GM12878 (cell line): ENCODE data around the gene PPP1R13L. TPM values are rescaled to one million over a fixed set of nuclear protein-coding genes. Genes with fewer than 3 reads are reported as not detected.
A peak's percentile ranks its signal among the peaks of the same experiment; 100 is the strongest.

Experiments used
- ATAC-seq: fragments of 200-7000 bp; cut with Tn5 transposase; 3 replicates; pipeline ENCODE4 v1.9.1; 2020; ENCODE audit warnings: mild to moderate bottlenecking, moderate library complexity
- BruUV-seq: library from RNA; stranded (reverse); fragments of 400-500 nt; replicated peaks from 2 replicates; lab custom pipeline; 2021; lab: Mats Ljungman, UMichigan
- CTCF ChIA-PET: fragments of 300-600 bp; sonication (Branson Sonifier 250); formaldehyde crosslinking; extraction: SDS; loops from one replicate; lab custom pipeline; 2021; ENCODE audit warnings: inconsistent platforms; lab: Yijun Ruan, JAX
- POLR2A ChIA-PET: fragments of 350-600 bp; formaldehyde crosslinking; extraction: SDS; loops from one replicate; lab custom pipeline; 2021; ENCODE audit warnings: inconsistent platforms; lab: Charles Lee
- RAD21 ChIA-PET: fragments of 300-600 bp; sonication (Branson Sonifier 250); formaldehyde crosslinking; loops from one replicate; lab custom pipeline; 2023; ENCODE audit warnings: antibody characterized with exemption; ENCODE audit not compliant: unreplicated experiment; lab: Charles Lee
- SMC1A ChIA-PET: fragments of 300-600 bp; sonication (Branson Sonifier 250); formaldehyde crosslinking; loops from one replicate; lab custom pipeline; 2023; ENCODE audit not compliant: unreplicated experiment, uncharacterized antibody; lab: Charles Lee
- DNase-seq: peaks from one replicate; pipeline ENCODE4 v3.0.0-alpha.2; 2011; ENCODE audit warnings: low read depth, low spot score
- FAIRE-seq: peaks from 3 replicates; lab custom pipeline; 2011; peaks lifted over from hg19 to GRCh38; lab: Jason Lieb, UNC
- H2AFZ ChIP-seq: 2 replicates; pipeline ENCODE4 v1.6.0; 2011; ENCODE audit warnings: low read depth, low read length, control low read depth; ENCODE audit not compliant: control insufficient read depth
- H3K27ac ChIP-seq: 2 replicates; pipeline ENCODE4 v1.5.1; 2011; ENCODE audit warnings: control low read depth; ENCODE audit not compliant: control insufficient read depth, insufficient read depth
- H3K27me3 ChIP-seq, 2 experiments: replicated peaks in 1 of 2; 2 replicates each; pipeline versions ENCODE4 v1.6.0 to v1.6.1; 2011; ENCODE audit warnings: low read length in 1 of 2; ENCODE audit not compliant: control insufficient read depth in 2 of 2, insufficient read depth in 2 of 2
- H3K36me3 ChIP-seq, 2 experiments: 2 replicates each; pipeline ENCODE4 v1.5.1; 2011; ENCODE audit warnings: low read length in 1 of 2; ENCODE audit not compliant: control insufficient read depth in 2 of 2, insufficient read depth in 2 of 2
- H3K4me1 ChIP-seq: 2 replicates; pipeline ENCODE4 v1.6.1; 2011; ENCODE audit warnings: mild to moderate bottlenecking, low read length, moderate library complexity, mixed read lengths; ENCODE audit not compliant: control insufficient read depth, insufficient read depth
- H3K4me2 ChIP-seq: 2 replicates; pipeline ENCODE4 v1.6.0; 2011; ENCODE audit warnings: control low read depth; ENCODE audit not compliant: control insufficient read depth, insufficient read depth
- H3K4me3 ChIP-seq: fragments of 200-600 bp; sonication (generic); 2 replicates; pipeline ENCODE4 v1.5.1; 2016
- H3K79me2 ChIP-seq: 2 replicates; pipeline ENCODE4 v1.6.0; 2011; ENCODE audit warnings: low read length; ENCODE audit not compliant: control insufficient read depth, insufficient read depth
- H3K9ac ChIP-seq: 2 replicates; pipeline ENCODE4 v1.8.0; 2011; ENCODE audit warnings: low read length, control low read depth, mixed read lengths; ENCODE audit not compliant: control insufficient read depth, insufficient read depth
- H3K9me3 ChIP-seq: replicated peaks from 3 replicates; pipeline ENCODE4 v1.5.1; 2011; ENCODE audit warnings: mild to moderate bottlenecking, low read length; ENCODE audit not compliant: control insufficient read depth, insufficient read depth
- H4K20me1 ChIP-seq: 2 replicates; pipeline ENCODE4 v1.6.0; 2011; ENCODE audit not compliant: control insufficient read depth, insufficient read depth
- ASH2L ChIP-seq: fragments of 300-600, 200-600 bp; sonication (generic); IDR thresholded peaks from 2 replicates; pipeline ENCODE4 v1.6.1; 2017; ENCODE audit warnings: low read depth, mild to moderate bottlenecking, borderline replicate concordance
- ATF7 ChIP-seq: fragments of 450-650 bp; IDR thresholded peaks from 2 replicates; pipeline ENCODE4 v1.6.1; 2016; ENCODE audit warnings: low read depth, mild to moderate bottlenecking
- CBX5 ChIP-seq: sonication (generic); IDR thresholded peaks from 2 replicates; pipeline ENCODE4 v1.6.1; 2016; ENCODE audit warnings: low read depth, moderate library complexity, mild to moderate bottlenecking, inconsistent platforms
- FOXK2 ChIP-seq: fragments of 450-650 bp; IDR thresholded peaks from 2 replicates; pipeline ENCODE4 v1.6.1; 2017; ENCODE audit warnings: mild to moderate bottlenecking, moderate library complexity
- HDAC6 ChIP-seq: fragments of 200-600 bp; sonication (generic); IDR thresholded peaks from one replicate; pipeline ENCODE4 v1.8.0; 2017; ENCODE audit warnings: antibody characterized with exemption; ENCODE audit not compliant: unreplicated experiment
- MYC ChIP-seq: IDR thresholded peaks from 2 replicates; pipeline ENCODE4 v1.6.1; 2011; ENCODE audit warnings: mild to moderate bottlenecking, low read length, moderate library complexity, inconsistent platforms; ENCODE audit not compliant: insufficient read depth, insufficient replicate concordance, insufficient read length, severe bottlenecking
- NFIC ChIP-seq: IDR thresholded peaks from 2 replicates; pipeline ENCODE4 v1.6.1; 2012; ENCODE audit warnings: low read depth, mild to moderate bottlenecking, inconsistent platforms, low read length, moderate library complexity
- PBX3 ChIP-seq: IDR thresholded peaks from 2 replicates; pipeline ENCODE4 v1.6.1; 2011; ENCODE audit warnings: mild to moderate bottlenecking, low read depth, low read length, moderate library complexity; ENCODE audit not compliant: insufficient replicate concordance
- RB1 ChIP-seq: fragments of 450-650 bp; formaldehyde crosslinking; IDR thresholded peaks from 2 replicates; pipeline ENCODE4 v1.6.1; 2017; ENCODE audit warnings: mild to moderate bottlenecking, borderline replicate concordance
- SMAD5 ChIP-seq: IDR thresholded peaks from 2 replicates; pipeline ENCODE4 v1.6.1; 2016; ENCODE audit warnings: antibody characterized with exemption, low read depth
- ZNF217 ChIP-seq: fragments of 450-650 bp; IDR thresholded peaks from 2 replicates; pipeline ENCODE4 v1.6.1; 2017; ENCODE audit warnings: antibody characterized with exemption, mild to moderate bottlenecking
- ZNF687 ChIP-seq: fragments of 450-650 bp; IDR thresholded peaks from 2 replicates; pipeline ENCODE4 v1.6.1; 2017; ENCODE audit warnings: mild to moderate bottlenecking, moderate library complexity
- WGBS: methylation state at CpG from one replicate; pipeline ENCODE4 v1.1.6; 2016; ENCODE audit warnings: low lambda C conversion rate; ENCODE audit not compliant: insufficient replicate concordance, insufficient coverage; ENCODE audit errors: missing lambda C conversion rate; 5-methylcytosine and 5-hydroxymethylcytosine counted together
- in situ Hi-C: fragments of 300-500 bp; cut with MboI; formaldehyde crosslinking; loops from 9 replicates; pipeline ENCODE4 v1.14.3; 2018; ENCODE audit warnings: mixed read lengths
- intact Hi-C: fragments of 100-400 bp; cut with micrococcal nuclease; formaldehyde crosslinking; loops from one replicate; pipeline ENCODE4 v1.14.2; 2022; ENCODE audit not compliant: unreplicated experiment
- polyA plus RNA-seq, 11 experiments: library from polyadenylated mRNA; depleted of rRNA in 4 of 11; unstranded in 6 of 11; stranded (reverse) in 5 of 11; fragments of >200 nt; fragmentation: Nextera tagmentation in 4 of 11; fragmentation: Illumina TruSeq in 1 of 11; extraction: Ambion mirVana in 4 of 11; extraction: Trizol in 1 of 11; gene quantifications; 1 replicate in 1 of 11; 2 replicates in 10 of 11; pipeline versions ENCODE4 v1.2.1 to v1.2.3, GENCODE V29; 2011 to 2016; ENCODE audit warnings: inconsistent platforms in 2 of 11, missing spikeins in 2 of 11, low read depth in 1 of 11
- total RNA-seq, 4 experiments: library from RNA; depleted of rRNA in 3 of 4; stranded (reverse); fragments of >200 nt in 3 of 4; fragmentation: Illumina TruSeq in 1 of 4; extraction: Trizol in 1 of 4; gene quantifications; 2 replicates each; pipeline versions ENCODE4 v1.2.1 to v1.2.3, GENCODE V29; 2013 to 2021

PPP1R13L gene
- total and polyA plus RNA-seq, 10 of the 15 experiments (the other 5 are each of a cell fraction or from before 2014, with no cell fraction given) = 0.40 to 10.0 (median 2.5) TPM

GRCh38 chr19:45439569-45440258 is 34.8 kb upstream of the PPP1R13L start (continued):
- TF ChIP-seq NFIC (no peak), RB1 (peak; percentile 92), PBX3 (no peak), MYC (no peak), FOXK2 (no peak), SMAD5 (no peak), ATF7 (no peak), CBX5 (no peak)

- H3K79me2 ChIP-seq = no peaks in the 10 kb centered on the region
- CTCF ChIA-PET = interaction anchor here (0.6 to 6.6 kb wide), 46 partner anchors 10 to 360 kb away, joined by 3 to 385 read pairs (median 4); partner anchors contain the start of genes ERCC1, FOSB, PPM1N and PPP1R13L
- no TSS peak for BruUV-seq
- H3K4me2 ChIP-seq = peak overlapping the region; percentile 15
- no peak for FAIRE-seq
- ATAC-seq = no peak
- H3K9me3 ChIP-seq = no peaks in the 10 kb centered on the region
- no peaks in the 10 kb centered on the region for H3K27me3 ChIP-seq
- peaks cover 16% of the 10 kb centered on the region for H3K4me1 ChIP-seq
- H3K36me3 ChIP-seq = no peaks in the 10 kb centered on the region
- H2AFZ ChIP-seq = peak overlapping the region; percentile 75
- RAD21 ChIA-PET = interaction anchor here (0.8 to 3.5 kb wide), 25 partner anchors 8 to 330 kb away, joined by 3 to 206 read pairs (median 5); partner anchors contain the start of genes FOSB, PPP1R13L, QPCTL and SIX5
- peak overlapping the region; percentile 82 for H3K27ac ChIP-seq
- in situ Hi-C loops = no loop called here
- intact Hi-C loops = loop anchor here (1.0 to 5.0 kb wide), 3 partner anchors 11 to 143 kb away; partner anchors contain the start of gene OPA3
- no peaks in the 10 kb centered on the region for H4K20me1 ChIP-seq
- peak overlapping the region; percentile 57; the same call in 1 of the 2 replicates for H3K4me3 ChIP-seq
- POLR2A ChIA-PET = interaction anchor here (0.7 to 2.6 kb wide), 13 partner anchors 9 to 204 kb away, joined by 3 to 30 read pairs (median 6); partner anchors contain the start of gene FOSB
- 22% methylated on average over 10 of the region's 10 CpGs for WGBS
- SMC1A ChIA-PET = interaction anchor here (0.6 to 6.0 kb wide), 19 partner anchors 8 to 206 kb away, joined by 3 to 145 read pairs (median 6); partner anchors contain the start of gene FOSB
- peak overlapping the region; percentile 73; the same call in 1 of the 2 replicates for H3K9ac ChIP-seq
- no peak for DNase-seq
- TF ChIP-seq ZNF217 (no peak), ASH2L (no peak), HDAC6 (no peak), ZNF687 (no peak)
Observed at GRCh38 chr19:45439190-45439568, 34.3 kb upstream of the PPP1R13L start.
